Measurements from ENCODE around the gene OR5AR1.
A peak's percentile ranks its signal among the peaks of the same experiment; 100 is the strongest.
"Not testable (repeated sequence)": the region's sequence is repeated elsewhere in the genome, so short reads cannot be mapped to it uniquely, and the experiment has no call there.

OR5AR1 gene

DNA sequence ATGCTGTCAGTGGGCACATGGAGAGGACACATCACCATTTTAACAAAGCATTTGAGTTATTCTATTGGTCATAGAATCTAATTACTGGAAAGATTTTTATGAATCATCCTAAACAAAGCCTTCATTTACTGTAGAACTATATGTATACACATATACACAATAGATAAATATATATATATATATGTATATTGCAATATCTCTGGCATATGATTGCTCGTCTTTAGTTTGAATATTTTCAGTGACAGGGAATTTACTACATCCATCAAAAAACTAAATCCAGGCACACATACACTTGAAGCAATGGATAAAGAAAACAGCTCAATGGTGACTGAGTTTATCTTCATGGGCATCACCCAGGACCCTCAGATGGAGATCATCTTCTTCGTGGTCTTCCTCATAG lies at the start of gene OR5AR1:
OR5AR1 (plus strand) TSS at position 301 of the 400 bp plus-strand sequence; CDS start at position 301, 0 bp downstream.
- no peak for DNase-seq (ENCODE audit: low spot score)

DNA sequence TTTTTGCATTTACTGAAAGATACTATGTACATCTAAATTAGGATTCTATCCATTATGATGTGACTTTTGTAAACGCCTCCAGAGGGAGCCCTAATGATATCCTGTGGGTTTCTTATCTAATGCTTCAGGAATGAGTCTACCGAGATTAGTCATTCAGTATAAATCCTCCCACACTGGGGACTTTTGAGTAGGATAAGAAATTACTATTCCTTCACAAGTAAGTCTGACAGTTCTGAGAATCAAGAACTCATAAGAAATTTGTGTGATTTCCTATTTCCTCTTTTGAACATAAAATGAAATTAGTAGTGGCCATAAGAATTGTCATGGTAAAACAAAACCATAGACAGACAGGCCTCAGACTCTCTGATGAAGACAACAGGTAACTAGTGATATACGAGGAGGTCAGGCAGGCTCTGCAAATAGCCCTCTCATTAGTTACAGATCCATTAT lies 38.8 kb upstream of the OR5AR1 start:
- DNase-seq (ENCODE audit: low spot score) = peak; percentile 84

DNA sequence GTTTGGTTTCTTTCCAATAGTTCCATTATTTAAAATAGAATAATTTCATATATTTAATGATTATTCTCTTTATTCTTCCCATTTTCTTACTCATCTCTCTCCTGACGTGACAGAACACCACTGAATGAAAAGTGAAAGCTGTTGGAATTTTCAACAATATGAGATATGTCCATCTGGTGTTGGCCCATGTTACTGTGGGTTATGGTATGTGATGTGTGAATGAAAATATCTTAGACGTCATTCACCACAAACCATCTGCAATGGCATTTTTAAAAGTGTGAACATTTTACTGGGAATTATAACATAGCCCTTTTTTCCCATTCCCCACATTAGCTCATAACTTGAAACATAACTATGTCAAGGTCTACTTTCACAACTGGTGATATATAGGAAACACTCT lies 37.5 kb upstream of the OR5AR1 start:
- DNase-seq (ENCODE audit: low spot score) = no peak

DNA sequence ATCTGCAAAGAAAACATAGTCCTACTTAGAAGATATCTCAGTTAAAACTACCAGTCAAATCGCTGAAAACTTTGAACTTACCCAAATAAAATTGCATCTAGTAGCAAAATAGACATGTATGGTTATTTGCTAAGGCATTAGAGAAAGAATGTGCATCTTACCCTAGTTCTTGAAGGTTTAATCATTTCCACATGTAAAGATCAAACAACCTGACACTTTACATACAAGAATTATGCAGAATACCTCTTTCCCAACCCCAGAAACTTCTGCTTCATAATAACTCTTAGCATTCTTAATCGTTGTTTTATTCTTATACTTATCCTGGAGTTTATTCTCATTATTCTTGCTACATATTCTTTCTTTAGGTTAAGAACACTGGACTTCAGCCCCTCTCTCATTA lies 31.2 kb upstream of the OR5AR1 start:
- DNase-seq (ENCODE audit: low spot score) = no peak

DNA sequence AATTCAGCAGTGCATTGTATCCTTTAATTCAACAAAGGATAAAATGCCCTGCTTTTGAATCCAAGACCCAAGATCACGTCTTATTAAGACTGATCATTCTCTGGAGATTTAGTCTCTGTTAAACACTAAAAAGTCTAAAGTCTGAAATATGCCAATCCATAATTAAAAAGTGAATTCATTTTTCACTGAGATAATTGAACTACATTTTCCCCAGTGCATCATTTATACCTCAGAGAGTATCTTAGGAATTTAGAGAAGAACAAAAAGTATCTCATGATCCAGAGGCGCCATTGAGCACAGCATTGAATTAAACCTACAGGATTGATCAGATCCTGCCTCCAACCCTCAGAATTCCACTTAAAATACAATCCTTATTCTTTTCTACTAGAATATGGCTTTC lies 26.6 kb upstream of the OR5AR1 start:
- DNase-seq (ENCODE audit: low spot score) = no peak

DNA sequence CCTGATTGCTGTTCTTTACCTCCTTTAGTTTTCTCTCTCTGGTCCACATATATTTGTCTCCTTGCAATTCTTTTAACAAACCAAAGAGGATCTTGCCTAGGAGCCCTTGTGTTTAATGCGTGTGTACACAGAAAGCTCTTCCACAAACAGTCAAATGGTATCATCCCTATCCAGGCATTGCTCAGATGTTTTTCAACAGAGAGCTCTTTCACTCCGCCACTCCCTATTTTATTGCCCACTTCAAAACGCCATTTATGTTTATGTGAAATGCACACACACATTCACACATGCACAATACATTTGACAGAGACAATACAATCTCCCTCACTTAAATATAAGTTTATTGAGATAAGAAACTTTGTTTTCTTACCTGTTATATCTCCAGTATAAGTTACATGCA lies 26.0 kb upstream of the OR5AR1 start:
- DNase-seq (ENCODE audit: low spot score) = peak; percentile 82

DNA sequence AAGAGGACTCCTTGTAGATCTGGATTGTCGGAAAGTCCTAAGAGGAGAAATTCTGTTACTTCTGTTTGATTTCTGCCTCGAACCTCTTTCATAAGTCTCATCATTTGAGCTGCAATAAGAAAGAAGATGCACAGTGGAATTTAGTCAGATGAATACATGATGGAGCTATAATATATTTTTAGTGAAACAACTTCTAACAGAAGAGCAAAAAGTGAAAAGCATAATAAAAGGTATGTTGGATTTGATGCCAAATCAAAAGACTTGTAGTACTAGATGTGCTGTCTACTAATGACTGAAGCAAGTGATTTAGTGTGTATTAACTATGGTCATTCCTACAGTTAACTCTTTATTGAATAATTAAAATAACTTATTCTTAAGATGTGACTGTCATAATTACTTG lies 21.1 kb upstream of the OR5AR1 start, which contains the start of gene OR5AP2:
OR5AP2 (minus strand) TSS at position 101 of the 400 bp plus-strand sequence; CDS start at position 101, 0 bp downstream.
- no peak for DNase-seq (ENCODE audit: low spot score)

DNA sequence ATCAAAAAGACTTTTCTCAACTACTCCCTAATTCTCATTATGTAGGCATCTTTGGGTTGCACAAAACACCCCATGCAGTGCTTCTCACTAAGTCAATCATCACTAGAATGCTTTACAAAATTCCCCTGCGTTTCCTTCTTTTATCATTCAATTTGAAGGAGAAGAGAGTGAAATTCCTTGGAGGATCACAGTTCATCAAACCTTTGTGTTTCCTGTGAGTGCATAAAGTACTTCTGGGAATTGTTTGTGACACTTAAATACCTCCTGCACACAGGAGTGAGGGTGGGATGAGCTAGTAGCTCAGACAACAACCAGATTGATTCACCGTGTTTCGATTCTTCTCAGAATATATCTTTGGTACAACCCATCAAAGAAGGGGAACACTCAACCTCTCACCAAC lies 3.7 kb upstream of the OR5AR1 start:
- DNase-seq (ENCODE audit: low spot score) = no peak

DNA sequence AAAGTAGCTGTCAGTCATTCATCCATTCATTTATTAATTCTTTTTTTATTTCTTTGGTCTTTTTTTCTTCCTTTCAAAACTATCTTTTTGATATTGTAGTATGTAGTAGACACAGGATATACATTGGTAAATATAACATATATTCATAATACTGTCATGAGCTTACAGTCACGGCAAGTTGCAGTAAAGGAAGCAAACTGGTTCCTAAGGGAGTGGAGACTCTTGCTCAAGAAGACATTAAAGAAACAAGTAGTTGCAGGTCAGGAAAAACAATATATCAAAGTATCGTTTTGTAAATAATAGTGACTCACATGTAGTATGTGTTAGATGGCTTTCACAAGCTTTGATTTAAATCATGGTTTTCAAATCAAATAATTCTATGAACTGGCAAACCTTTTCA lies 7.5 kb downstream of the OR5AR1 start:
- no peak for DNase-seq (ENCODE audit: low spot score)

DNA sequence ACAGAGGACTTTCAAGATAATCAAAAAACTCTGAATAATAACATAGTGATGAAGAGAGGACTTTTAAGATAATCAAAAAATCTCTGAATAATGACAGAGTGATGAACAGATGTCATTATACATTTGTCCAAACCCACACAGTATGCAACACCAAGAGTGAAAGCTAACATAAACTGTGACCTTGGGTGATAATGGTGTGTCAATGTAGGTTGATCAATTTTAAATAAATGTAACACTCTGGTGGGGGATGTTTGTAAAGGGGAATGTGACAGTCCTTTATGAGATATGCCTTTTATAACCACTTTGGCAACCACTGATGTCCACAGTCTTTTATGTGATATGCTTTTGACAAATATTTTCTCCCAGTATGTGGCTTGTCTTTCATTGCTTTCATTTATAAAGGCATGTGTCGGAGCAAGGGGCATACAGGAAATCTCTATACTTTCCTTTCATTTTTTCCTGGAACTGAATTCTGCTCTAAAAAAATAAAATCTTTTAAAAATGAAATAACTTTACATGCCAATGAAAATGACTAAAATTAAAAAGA lies 25.1 kb downstream of the OR5AR1 start:
- DNase-seq (ENCODE audit: low spot score) = no peak

DNA sequence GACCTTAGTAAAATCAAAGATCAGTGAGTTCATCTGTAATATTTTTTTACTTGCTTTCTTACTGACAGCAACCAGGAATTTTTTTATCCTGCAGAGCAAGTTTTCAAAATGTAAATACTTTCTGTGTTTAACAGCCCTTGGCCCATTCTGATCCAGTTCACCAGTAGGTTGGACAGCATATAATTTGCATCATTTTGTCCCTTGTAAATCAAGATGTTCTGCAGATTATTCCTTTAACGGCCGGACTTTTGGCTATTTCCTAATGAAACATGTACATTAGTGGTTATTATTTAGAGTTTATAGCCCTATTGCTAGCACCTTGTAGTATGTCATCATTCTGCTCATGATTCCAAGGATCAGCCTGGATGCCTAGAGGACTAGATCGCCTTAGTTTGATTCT lies 27.7 kb downstream of the OR5AR1 start:
- DNase-seq (ENCODE audit: low spot score) = not testable (repeated sequence)

DNA sequence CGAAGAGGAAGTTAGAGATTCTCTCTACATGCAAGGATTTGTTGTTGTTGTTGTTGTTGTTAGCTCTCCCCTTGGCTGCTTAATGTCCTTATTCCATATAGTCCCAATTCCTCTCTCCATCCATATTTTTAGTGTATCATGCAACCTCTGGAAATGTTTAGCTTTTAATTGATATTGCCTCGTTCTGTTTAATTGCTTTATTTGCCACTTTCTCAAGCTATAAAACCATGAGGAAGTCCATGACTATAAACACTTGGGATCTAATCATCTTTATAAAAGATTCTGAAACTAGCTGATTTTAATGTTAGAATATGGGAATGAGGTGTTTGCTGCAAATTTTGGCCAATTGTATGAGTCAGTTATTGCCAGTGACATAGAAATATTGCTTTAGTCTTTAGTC lies 29.9 kb downstream of the OR5AR1 start:
- DNase-seq (ENCODE audit: low spot score) = no peak

DNA sequence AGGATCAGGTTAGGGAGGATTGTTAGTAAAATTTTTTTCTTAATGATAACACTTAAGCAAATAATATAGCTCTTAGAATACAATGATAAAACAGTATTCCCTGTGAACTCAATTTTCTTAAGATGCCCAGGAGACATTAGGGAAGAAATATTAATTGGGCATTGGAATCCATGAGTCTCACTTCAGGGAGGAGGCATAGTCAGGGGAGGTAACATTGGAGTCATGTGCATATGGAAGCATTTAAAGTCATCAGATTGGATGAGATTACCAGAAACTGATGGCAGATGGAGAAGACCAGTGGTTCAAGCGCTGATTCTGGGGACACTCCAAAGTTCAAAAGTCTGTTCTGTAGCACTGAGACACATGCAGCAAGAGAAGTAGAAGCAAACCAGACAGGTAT lies 35.3 kb downstream of the OR5AR1 start, which contains the start of gene OR9G1:
OR9G1 (plus strand) TSS at position 301 of the 400 bp plus-strand sequence. CDS start 1,293 bp downstream, outside the sequence.
- DNase-seq (ENCODE audit: low spot score) = no peak

DNA sequence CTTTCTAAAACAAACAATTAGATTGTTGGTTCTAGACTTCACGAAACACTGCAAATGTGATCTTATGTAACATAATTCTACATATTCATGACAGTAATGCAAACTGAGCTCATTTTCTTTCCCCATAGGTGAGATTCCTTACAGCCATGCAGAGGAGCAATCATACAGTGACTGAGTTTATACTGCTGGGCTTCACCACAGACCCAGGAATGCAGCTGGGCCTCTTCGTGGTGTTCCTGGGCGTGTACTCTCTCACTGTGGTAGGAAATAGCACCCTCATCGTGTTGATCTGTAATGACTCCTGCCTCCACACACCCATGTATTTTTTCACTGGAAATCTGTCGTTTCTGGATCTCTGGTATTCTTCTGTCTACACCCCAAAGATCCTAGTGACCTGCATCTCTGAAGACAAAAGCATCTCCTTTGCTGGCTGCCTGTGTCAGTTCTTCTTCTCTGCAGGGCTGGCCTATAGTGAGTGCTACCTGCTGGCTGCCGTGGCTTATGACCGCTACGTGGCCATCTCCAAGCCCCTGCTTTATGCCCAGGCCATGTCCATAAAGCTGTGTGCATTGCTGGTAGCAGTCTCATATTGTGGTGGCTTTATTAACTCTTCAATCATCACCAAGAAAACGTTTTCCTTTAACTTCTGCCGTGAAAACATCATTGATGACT lies 36.9 kb downstream of the OR5AR1 start:
- peak; percentile 84 for DNase-seq (ENCODE audit: low spot score)

DNA sequence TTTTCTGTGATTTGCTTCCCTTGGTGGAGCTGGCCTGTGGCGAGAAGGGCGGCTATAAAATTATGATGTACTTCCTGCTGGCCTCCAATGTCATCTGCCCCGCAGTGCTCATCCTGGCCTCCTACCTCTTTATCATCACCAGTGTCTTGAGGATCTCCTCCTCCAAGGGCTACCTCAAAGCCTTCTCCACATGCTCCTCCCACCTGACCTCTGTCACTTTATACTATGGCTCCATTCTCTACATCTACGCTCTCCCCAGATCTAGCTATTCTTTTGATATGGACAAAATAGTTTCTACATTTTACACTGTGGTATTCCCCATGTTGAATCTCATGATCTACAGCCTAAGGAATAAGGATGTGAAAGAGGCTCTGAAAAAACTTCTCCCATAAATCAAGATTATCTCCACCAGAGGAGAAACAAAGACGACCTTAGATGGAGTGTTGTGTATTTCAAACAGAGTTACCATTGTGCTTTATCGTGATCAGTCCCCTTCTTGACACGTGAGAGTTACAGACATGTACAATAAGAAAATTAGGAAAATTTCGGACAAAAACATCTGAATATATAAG lies 37.5 kb downstream of the OR5AR1 start:
- DNase-seq (ENCODE audit: low spot score) = no peak

DNA sequence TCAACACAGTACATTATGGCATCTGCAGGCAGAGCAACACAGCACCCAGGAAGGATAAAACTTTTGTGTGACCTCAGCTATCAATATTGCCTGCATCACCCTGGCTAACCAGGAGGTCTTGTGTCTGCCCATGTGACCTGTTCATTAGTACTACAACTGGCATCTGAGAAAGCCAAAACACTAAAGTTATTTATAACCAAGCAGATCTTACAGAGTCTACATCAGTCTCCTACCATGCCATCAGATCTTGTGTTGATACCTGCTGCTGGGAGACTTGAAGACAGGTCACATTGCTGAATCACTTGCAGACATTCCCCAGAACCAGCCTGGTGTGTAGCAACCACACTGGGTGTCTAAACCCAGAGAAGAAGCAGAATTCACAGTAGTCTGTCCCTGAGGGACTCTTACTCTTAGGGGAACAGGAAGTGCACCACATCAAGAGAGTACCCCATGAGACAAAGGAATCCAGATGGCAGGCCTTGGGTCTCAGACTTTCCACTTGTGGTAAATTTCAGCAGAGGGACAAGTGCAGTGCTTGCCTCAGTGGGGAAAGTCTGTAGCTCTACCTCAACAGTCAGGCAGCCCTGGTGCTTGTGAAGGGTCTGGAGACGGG lies 42.4 kb downstream of the OR5AR1 start:
- no peak for DNase-seq (ENCODE audit: low spot score)

DNA sequence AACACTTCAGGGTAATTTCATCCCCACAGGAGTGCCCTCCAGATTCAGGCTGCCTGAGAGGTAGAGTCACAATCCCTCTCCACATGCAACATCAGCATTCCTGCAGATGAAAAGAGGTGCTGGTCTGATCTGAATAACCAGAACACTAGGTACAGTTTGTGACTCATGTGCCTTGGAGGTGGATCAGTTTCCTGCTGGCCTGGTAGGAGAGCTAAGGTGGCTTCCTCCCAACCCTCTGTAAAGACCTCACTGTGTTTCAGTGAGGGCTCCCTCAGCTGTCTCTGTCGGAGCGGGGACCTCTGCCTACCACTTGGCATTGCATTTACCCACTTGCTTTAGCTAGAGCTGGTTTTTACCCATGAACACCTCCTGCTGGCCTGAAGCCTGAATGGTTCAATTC lies 43.0 kb downstream of the OR5AR1 start:
- DNase-seq (ENCODE audit: low spot score) = peak; percentile 15

DNA sequence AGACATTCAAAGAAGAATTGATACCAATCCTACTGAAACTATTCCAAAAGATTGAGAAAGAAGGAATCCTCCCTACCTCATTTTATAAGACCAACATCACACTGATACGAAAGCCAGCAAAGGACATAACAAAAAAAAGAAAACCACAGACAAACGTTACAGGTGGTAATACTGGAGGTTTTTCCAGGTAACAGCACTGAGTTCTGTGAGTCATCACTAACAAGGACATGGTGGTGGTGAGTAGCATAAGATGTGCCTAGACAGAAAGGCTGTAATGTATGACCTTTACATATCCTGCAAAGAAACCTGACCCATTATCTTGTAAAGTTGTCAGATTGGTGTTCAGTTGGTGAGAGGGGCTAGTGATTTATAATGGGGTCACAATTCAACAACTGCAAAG lies 50.7 kb downstream of the OR5AR1 start:
- no peak for DNase-seq (ENCODE audit: low spot score)

All from SW480 (cell line).